GM12873 (cell line): Measurements from ENCODE around the gene SLC25A11.
A peak's percentile ranks its signal among the peaks of the same experiment; 100 is the strongest.

Experiments used
- TF ChIP-seq, protein P1 (sequence below): IDR thresholded peaks from 2 replicates; pipeline ENCODE4 v1.5.1; 2012; ENCODE audit warnings: low read depth, mild to moderate bottlenecking, moderate library complexity, low read length, control low read depth; ENCODE audit not compliant: insufficient read depth; ENCODE audit errors: missing control alignments

SLC25A11 gene

DNA sequence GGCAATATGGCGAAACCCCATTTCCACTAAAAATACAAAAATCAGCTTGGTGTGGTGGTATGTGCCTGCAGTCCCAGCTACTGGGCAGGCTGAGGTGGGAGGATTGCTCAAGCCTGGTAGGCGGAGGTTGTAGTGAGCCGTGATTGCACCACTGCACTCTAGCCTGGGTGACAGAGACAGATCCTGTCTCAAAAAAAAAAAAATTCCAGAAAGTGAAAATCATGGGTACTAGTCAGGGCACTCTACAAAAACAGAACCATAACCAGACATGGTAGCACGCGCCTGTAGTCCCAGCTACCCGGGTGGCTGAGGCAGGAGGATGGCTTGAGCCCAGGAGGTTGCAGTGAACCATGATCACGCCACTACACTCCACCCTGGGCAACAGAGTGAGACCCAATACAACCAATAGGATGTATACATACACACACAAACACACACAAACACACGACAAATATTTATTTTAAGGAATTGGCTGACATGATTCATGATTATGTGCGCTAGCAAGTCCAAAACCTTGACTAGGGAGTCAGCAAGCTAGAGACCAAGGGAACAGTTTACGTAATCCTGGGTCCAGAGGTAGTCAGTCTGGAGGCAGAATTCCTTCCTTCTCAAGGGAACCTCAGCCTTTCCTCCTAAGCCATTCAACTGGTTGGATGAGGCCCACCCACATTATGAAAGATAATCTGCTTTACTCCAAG, 19.3 kb downstream of the SLC25A11 start:
- TF ChIP-seq, protein P1, sequence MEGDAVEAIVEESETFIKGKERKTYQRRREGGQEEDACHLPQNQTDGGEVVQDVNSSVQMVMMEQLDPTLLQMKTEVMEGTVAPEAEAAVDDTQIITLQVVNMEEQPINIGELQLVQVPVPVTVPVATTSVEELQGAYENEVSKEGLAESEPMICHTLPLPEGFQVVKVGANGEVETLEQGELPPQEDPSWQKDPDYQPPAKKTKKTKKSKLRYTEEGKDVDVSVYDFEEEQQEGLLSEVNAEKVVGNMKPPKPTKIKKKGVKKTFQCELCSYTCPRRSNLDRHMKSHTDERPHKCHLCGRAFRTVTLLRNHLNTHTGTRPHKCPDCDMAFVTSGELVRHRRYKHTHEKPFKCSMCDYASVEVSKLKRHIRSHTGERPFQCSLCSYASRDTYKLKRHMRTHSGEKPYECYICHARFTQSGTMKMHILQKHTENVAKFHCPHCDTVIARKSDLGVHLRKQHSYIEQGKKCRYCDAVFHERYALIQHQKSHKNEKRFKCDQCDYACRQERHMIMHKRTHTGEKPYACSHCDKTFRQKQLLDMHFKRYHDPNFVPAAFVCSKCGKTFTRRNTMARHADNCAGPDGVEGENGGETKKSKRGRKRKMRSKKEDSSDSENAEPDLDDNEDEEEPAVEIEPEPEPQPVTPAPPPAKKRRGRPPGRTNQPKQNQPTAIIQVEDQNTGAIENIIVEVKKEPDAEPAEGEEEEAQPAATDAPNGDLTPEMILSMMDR, result no peak

DNA sequence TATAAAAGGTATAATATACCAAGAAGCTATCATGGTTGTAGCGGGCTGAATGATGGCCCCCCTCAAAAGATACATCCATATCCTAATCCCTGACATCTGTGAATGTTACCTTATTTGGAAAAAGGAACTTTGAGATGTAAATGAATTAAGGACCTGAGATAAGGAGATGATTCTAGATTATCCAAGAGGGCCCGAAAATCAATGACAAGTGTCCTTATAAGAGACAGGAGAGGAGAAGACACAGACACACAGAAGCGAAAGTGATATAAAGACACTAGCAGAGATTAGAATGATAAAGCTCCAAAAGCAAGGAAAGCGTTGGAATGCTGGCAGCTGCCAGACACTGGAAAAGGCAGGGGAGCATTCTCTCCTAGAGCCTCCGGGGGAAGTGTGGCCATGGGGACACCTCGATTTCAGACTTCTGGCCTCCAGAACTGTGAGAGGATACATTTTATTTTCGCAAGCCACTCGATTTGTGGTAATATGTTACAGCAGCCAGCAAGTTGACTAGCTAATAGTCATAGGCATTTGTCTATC, 20.3 kb downstream of the SLC25A11 start:
- TF ChIP-seq, protein P1, result no peak

DNA sequence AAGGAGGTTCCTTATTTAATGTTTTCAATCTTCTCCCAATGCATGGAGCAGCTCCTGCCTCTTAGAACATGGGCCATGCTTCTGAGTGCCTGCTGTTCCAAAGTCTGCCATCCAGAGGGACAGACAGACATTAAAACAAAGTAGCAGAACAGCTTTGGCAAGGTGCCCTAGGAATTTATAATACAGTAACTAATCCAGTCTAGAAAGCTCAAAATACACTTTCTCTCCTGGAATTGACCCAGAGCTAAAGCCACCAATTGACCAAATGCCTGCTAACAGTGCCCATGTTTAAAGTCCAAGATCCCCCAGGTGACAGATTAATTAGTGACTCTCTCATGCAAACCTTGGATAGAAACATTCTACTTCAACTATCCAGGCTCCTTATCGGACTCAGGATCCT, 25.9 kb downstream of the SLC25A11 start:
- TF ChIP-seq, protein P1, result no peak

DNA sequence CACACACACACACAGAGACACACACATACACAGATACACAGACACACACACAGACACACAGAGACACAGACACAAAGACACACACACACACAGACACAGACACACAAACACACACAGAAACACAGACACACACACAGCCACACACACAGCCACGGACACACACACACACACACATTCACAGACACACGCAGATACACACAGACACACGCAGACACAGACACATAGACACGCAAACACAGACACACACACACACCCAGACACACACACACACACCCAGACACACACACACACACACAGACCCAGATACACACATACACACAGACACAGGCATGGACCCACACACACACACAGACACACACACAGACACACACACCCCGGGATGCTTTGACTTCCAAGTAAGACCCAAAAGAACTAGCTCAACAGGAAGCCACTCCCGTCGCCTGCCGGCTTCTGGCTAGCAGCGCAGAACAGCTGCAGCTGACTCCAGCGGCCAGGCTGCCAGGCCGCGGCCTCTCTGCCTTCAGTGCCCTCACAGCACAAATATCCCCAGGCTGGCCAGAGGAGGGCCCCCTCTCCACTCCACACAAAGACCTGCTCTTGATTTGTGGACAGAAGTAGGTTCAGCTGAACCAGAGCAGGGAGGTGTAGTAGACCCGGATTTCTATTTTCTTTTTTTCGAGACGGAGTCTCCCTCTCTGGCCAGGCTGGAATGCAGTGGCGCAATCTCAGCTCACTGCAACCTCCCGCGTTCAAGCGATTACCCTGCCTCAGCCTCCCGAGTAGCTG, 30.9 kb downstream of the SLC25A11 start:
- TF ChIP-seq, protein P1, result peak; percentile 85

DNA sequence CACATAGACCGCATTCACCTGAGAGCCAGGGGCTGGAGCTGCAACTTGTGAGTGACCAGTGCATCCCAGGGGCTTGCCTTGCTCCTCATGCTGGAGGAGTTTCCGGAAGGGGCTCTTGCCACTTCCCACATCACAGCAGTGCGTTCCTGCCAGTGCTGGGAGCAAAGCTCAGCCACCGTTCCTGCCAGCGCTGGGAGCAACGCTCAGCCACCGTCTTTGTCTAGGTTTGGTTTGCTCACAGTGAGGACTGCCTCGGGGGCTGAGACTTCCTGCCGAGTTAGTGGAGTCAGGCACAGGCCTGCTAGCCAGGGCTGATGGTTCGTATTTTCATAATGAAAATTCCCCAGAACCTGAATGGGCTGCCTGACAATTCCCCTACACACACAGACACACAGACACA, 31.5 kb downstream of the SLC25A11 start:
- TF ChIP-seq, protein P1, result no peak

DNA sequence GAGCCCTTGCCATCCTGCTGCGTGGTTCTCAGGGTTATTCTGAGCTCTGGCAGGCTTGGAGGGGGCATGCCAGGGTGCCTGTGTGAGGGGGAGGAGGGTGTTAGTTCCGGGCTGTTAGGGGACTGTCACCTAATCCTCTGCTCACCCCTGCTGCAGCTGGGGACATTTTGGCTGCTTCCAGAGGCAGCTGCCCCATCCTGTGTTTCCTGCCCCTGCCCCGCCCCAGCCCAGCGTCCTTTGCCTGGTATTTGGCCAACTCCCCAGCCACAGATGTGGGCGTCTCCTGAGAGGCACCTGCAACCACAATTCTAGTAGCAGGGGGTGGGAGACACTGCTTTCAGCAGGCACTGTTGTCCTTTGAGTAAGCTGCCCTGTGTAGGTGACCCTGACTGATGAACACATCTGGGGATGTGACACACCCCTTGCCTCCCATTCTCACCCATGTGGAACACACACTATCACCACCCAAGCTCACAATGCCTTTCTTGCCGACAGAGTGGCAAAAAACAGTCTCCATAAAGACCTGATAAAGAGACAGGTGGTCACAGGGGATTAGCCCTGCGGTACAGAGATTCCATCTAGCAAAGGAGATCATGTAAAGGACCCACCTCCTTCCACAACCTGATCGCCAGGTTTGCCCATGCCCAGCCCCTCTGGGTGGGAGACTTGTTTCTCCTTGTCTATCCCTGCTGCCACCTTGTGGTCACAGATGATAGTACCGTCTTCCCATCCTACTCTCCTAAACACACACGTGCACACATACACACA, 36.6 kb downstream of the SLC25A11 start, which contains the start of gene CHRNE:
Gene CHRNE (minus strand): TSS at position 48 of the 768 bp plus-strand sequence. CDS start 35 bp downstream, at position 13.
- TF ChIP-seq, protein P1, result peak; percentile 88
